Neural cell (in vitro differentiated cells): Measurements from ENCODE around the gene FGA. TPM values are rescaled to one million over a fixed set of nuclear protein-coding genes. Genes with fewer than 3 reads are reported as not detected.

ENCODE experiments used
- H2AFZ ChIP-seq: fragments of 200-600, 300-800 bp; sonication (generic), shearing (Covaris generic); 2 replicates; pipeline ENCODE4 v1.6.0; 2014; ENCODE audit warnings: low read depth, mild to moderate bottlenecking, antibody characterized with exemption, low read length, moderate library complexity
- H3F3A ChIP-seq: fragments of 200-600 bp; shearing (Covaris generic); 2 replicates; pipeline ENCODE4 v1.6.1; 2016; ENCODE audit warnings: mild to moderate bottlenecking, moderate library complexity, mixed read lengths, antibody characterized with exemption, low read length; ENCODE audit not compliant: insufficient read depth, poor library complexity, severe bottlenecking
- H3K27ac ChIP-seq: fragments of 200-600, 300-800 bp; sonication (generic), shearing (Covaris generic); 2 replicates; pipeline ENCODE4 v1.5.1; 2014; ENCODE audit warnings: mild to moderate bottlenecking, low read length, moderate library complexity
- H3K27me3 ChIP-seq: fragments of 300-800, 200-600 bp; sonication (generic), shearing (Covaris generic); 2 replicates; pipeline ENCODE4 v1.6.0; 2014; ENCODE audit warnings: mild to moderate bottlenecking, low read depth, low read length, moderate library complexity; ENCODE audit not compliant: insufficient read depth
- H3K36me3 ChIP-seq: fragments of 300-800, 200-600 bp; sonication (generic), shearing (Covaris generic); 2 replicates; pipeline ENCODE4 v1.5.1; 2014; ENCODE audit warnings: mild to moderate bottlenecking, antibody characterized with exemption, low read length, moderate library complexity; ENCODE audit not compliant: insufficient read depth
- H3K4me2 ChIP-seq: fragments of 300-800, 200-600 bp; sonication (generic), shearing (Covaris generic); 2 replicates; pipeline ENCODE4 v1.6.0; 2014; ENCODE audit warnings: mild to moderate bottlenecking, low read length
- H3K4me3 ChIP-seq: fragments of 300-800, 200-600 bp; sonication (generic), shearing (Covaris generic); 2 replicates; pipeline ENCODE4 v1.5.1; 2014; ENCODE audit warnings: mild to moderate bottlenecking, low read length, moderate library complexity
- H3K79me2 ChIP-seq: fragments of 200-600 bp; shearing (Covaris generic); replicated peaks from 2 replicates; pipeline ENCODE4 v1.6.0; 2014; ENCODE audit warnings: mild to moderate bottlenecking, low read length, moderate library complexity; ENCODE audit not compliant: insufficient read depth
- H3K9ac ChIP-seq: fragments of 300-800, 200-600 bp; sonication (generic), shearing (Covaris generic); 2 replicates; pipeline ENCODE4 v1.6.1; 2016; ENCODE audit warnings: mild to moderate bottlenecking, low read length, mixed read lengths
- H3K9me2 ChIP-seq: fragments of 200-600 bp; shearing (Covaris generic); 2 replicates; pipeline ENCODE4 v1.6.1; 2016; ENCODE audit warnings: mild to moderate bottlenecking, low read length, mixed read lengths; ENCODE audit not compliant: insufficient read depth
- H3K9me3 ChIP-seq: fragments of 200-600, 300-800 bp; sonication (generic), shearing (Covaris generic); 2 replicates; pipeline ENCODE4 v1.6.1; 2016; ENCODE audit warnings: mild to moderate bottlenecking, mixed run types, low read length, moderate library complexity, mixed read lengths
- H4K20me1 ChIP-seq: fragments of 200-600 bp; shearing (Covaris generic); 2 replicates; pipeline ENCODE4 v1.6.1; 2016; ENCODE audit warnings: mild to moderate bottlenecking, mixed run types; ENCODE audit not compliant: insufficient read depth
- CTCF ChIP-seq: fragments of 450-650 bp; IDR thresholded peaks from 2 replicates; pipeline ENCODE4 v1.5.1; 2014; ENCODE audit warnings: antibody characterized with exemption, mild to moderate bottlenecking, moderate library complexity; ENCODE audit not compliant: poor library complexity, severe bottlenecking
- EP300 ChIP-seq: fragments of 450-650 bp; conservative IDR thresholded peaks from 2 replicates; pipeline ENCODE4 v1.6.1; 2014; ENCODE audit warnings: antibody characterized with exemption, mild to moderate bottlenecking, moderate library complexity; ENCODE audit not compliant: poor library complexity, severe bottlenecking
- EZH2 ChIP-seq: fragments of 200-600, 300-800 bp; shearing (Covaris generic), sonication (generic); IDR thresholded peaks from 2 replicates; pipeline ENCODE4 v1.6.1; 2014; ENCODE audit warnings: antibody characterized with exemption, low read length, borderline replicate concordance, mild to moderate bottlenecking; ENCODE audit not compliant: insufficient read depth, poor library complexity, severe bottlenecking
- MXI1 ChIP-seq: fragments of 450-650 bp; conservative IDR thresholded peaks from 2 replicates; pipeline ENCODE4 v1.6.1; 2014; ENCODE audit warnings: antibody characterized with exemption, mild to moderate bottlenecking; ENCODE audit not compliant: poor library complexity, severe bottlenecking
- POLR2AphosphoS5 ChIP-seq: IDR thresholded peaks from 2 replicates; pipeline ENCODE4 v1.6.1; 2012
- RAD21 ChIP-seq: fragments of 450-650 bp; conservative IDR thresholded peaks from 2 replicates; pipeline ENCODE4 v1.6.1; 2014; ENCODE audit warnings: antibody characterized with exemption, mild to moderate bottlenecking, moderate library complexity
- REST ChIP-seq: IDR thresholded peaks from 2 replicates; pipeline ENCODE4 v1.6.1; 2012; ENCODE audit warnings: borderline replicate concordance
- SMC3 ChIP-seq: fragments of 450-650 bp; conservative IDR thresholded peaks from 2 replicates; pipeline ENCODE4 v1.6.1; 2014; ENCODE audit warnings: antibody characterized with exemption, mild to moderate bottlenecking, moderate library complexity; ENCODE audit not compliant: poor library complexity
- TAF1 ChIP-seq: IDR thresholded peaks from 2 replicates; pipeline ENCODE4 v1.6.1; 2012; ENCODE audit warnings: low read depth
- polyA plus RNA-seq: library from polyadenylated mRNA; depleted of rRNA; stranded (reverse); fragments of >200 nt; gene quantifications from 2 replicates; pipeline ENCODE4 v1.2.3, GENCODE V29; 2014

FGA gene
- polyA plus RNA-seq, 1 donor from 2014 or later: not detected

GRCh38 chr4:154564311-154564710 lies 26.2 kb downstream of the FGA start:
- Histone ChIP-seq H3K79me2 (no peaks in the 10 kb centered on the region), H3K9me2 (no peaks in the 10 kb centered on the region), H2AFZ (no peak overlapping the region), H3K27ac (no peak overlapping the region), H3K27me3 (no peaks in the 10 kb centered on the region), H3K36me3 (no peaks in the 10 kb centered on the region), H3F3A (no peaks in the 10 kb centered on the region), H3K4me3 (no peak overlapping the region), H4K20me1 (no peaks in the 10 kb centered on the region), H3K9me3 (no peaks in the 10 kb centered on the region), H3K9ac (no peak overlapping the region), H3K4me2 (no peak overlapping the region)
- TF ChIP-seq CTCF (no peak), SMC3 (no peak), POLR2AphosphoS5 (no peak), RAD21 (no peak), EP300 (no peak), TAF1 (no peak), REST (no peak), MXI1 (no peak), EZH2 (no peak)

- Histone ChIP-seq H3K9me2 (no peaks in the 10 kb centered on the region), H3K4me3 (no peak within 1 kb of the TSS), H3K27me3 (no peaks in the 10 kb centered on the region), H3K27ac (no peak within 1 kb of the TSS), H2AFZ (no peak within 1 kb of the TSS), H3K79me2 (no peaks in the 10 kb centered on the region), H4K20me1 (no peaks in the 10 kb centered on the region), H3K9me3 (no peaks in the 10 kb centered on the region), H3K4me2 (no peak within 1 kb of the TSS), H3K9ac (no peak within 1 kb of the TSS), H3F3A (no peaks in the 10 kb centered on the region), H3K36me3 (no peaks in the 10 kb centered on the region)
- TF ChIP-seq REST (no peak), EP300 (no peak), MXI1 (no peak), TAF1 (no peak)
These were observed 27.8 kb downstream of the FGA start, which contains the start of gene FGB for GRCh38 chr4:154562697-154563254. Gene FGB, plus strand, starts transcription at chr4:154563011. Its CDS starts 8 bp downstream, at chr4:154563019.
